HG02588 (cell line): ENCODE measurements around the gene DENND6B.
"Not testable (repeated sequence)": the region's sequence is repeated elsewhere in the genome, so short reads cannot be mapped to it uniquely, and the experiment has no call there.

ENCODE experiments used
- ATAC-seq: cut with Tn5 transposase; IDR thresholded peaks from one replicate; pipeline ENCODE4 v1.9.1; 2021; ENCODE audit warnings: mild to moderate bottlenecking, moderate library complexity; ENCODE audit not compliant: unreplicated experiment

The DENND6B gene

DNA sequence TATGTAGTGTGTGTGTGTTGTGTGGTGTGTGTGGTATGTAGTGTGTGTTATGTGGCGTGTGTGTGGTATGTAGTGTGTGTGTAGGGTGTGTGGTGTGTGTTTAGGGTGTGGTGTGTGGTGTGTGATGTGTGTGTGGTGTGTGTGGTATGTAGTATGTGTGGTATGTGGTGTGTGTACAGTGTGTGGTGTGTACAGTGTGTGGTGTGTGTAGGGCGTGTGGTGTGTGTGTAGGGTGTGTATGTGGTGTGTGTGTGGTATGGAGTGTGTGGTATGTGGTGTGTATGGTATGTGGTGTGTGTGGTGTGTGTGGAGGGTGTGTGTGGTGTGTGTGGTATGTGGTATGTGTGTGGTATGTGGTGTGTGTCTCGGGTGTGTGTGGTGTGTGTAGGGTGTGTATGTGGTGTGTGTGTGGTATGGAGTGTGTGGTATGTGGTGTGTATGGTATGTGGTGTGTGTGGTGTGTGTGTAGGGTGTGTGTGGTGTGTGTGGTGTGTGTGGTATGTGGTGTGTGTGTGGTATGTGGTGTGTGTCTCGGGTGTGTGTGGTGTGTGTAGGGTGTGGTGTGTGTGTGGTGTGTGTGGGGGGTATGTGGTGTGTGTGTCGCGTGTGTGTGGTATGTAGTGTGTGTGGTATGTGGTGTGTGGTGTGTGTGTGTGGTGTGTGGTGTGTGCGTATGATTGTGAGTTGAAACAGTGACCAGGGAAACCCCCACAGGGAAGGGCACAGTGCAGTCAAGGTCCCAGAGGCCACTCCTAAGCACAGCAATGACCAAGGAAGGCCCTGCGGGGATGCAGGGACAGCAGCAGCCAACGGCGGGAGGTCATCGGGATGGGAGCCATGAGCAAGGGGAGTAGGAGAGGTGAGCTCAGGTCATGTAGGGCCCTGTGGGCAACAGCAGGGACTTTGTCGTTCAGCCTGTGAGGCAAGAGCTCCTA is 13.4 kb upstream of the DENND6B start:
- ATAC-seq: no peak

DNA sequence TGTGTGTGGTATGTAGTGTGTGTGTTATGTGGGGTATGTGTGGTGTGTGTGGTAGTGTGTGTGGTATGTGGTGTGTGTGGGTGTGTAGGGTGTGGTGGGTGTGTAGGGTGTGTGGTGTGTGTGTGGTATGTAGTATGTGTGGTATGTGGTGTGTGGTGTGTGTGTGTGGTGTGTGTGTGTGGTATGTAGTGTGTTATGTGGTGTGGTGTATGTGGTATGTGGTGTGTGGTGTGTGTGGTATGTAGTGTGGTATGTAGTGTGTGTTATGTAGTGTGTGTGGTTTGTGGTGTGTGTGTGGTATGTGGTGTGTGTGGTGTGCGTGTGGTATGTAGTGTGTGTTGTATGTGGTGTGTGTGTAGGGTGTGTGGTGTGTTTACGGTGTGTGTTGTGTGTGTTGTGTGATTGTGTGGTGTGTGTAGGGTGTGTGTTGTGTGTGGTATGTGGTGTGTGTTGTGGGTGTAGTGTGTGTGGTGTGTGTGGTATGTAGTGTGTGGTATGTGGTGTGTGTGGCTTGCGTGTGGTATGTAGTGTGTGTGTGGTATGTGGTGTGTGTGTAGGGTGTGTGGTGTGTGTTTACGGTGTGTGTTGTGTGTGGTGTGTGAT is 12.1 kb upstream of the DENND6B start:
- no peak for ATAC-seq

DNA sequence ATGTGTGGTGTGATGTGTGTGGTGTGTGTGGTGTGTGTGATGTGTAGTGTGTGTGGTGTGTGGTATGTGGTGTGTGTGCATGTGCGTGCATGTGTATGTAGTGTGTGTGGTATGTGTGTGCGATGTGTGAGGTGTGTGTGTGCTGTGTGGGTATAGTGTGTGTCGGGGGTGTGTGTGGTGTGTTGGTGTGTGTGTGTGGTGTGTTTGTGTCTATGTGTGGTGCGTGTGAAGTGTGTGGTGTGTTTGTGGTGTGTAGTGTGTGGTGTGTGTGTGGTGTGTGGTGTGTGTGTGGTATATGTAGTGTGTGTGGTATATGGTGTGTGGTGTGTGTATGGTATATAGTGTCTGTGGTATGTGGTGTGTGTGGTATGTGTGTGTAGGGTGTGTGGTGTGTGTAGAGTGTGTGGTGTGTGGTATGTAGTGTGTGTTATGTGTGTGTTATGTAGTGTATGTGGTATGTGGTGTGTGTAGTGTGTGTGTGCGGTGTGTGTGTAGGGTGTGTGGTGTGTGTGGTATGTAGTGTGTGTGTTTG is 11.3 kb upstream of the DENND6B start:
- ATAC-seq: no peak

DNA sequence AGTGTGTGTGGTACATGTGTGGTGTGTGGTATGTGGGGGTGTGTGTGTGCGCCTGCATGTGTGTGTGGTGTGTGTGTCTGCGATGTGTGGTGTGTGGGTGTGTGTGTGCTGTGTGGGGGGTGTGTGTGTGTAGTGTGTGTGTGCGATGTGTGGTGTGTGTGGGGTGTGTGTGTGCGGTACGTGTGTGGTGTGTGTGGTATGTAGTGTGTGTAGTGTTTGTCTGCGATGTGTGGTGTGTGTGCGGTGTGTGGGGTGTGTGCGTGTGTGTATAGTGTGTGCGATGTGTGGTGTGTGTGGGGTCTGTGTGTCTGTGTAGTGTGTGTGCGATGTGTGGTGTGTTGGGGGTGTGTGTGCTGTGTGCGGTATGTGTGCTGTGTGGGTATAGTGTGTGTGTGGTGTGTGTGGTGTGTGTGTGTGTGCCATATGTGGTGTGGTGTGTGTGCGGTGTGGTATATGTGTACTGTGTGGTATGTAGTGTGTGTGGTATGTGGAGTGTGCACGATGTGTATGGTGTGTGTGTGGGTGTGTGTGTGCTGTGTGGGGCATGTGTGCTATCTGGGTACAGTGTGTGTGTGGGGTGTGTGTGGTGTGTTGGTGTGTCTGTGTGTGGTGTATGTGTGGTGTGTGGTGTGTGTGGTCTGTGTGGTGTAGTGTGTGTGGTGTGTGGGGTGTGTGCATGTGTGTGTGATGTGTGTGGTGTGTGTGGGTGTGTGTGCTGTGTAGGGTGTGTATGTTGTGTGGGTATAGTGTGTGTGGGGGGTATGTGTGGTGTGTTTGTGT is 10.6 kb upstream of the DENND6B start:
- no peak for ATAC-seq

DNA sequence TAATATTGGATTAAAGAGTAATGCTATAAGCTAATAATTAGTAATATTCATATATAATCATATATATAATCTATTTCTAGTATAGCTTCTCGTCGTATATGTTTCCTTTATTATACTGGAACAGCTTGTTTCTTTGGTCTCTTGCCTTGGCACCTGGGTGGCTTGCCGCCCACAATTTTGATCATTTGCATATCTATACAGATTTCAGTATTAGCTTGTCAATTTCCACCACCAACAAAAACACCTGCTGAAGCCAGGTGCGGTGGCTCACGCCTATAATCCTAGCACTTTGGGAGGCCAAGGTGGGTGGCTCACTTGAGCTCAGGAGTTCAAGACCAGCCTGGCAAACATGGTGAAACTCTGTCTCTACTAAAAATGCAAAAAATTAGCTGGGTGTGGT is 7.6 kb upstream of the DENND6B start:
- ATAC-seq: not testable (repeated sequence)

DNA sequence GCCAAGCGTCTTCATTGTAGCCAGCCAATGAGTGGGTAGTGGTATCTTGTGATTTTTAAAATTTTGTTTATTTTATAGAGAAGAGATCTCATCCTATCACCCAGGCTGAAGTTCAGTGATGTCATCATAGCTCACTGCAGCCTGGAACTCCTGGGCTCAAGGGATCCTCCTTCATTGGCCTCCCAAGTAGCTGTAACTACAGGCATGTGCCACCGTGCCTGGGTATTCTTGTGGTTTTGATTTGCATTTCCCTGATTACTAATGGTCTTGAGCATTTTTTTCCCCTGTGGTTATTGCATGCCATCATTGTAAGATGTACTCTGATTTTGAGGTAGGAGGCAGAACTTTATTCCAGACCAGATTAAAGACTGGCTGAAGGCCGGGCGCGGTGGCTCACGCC is 2.4 kb upstream of the DENND6B start:
- ATAC-seq: no peak

DNA sequence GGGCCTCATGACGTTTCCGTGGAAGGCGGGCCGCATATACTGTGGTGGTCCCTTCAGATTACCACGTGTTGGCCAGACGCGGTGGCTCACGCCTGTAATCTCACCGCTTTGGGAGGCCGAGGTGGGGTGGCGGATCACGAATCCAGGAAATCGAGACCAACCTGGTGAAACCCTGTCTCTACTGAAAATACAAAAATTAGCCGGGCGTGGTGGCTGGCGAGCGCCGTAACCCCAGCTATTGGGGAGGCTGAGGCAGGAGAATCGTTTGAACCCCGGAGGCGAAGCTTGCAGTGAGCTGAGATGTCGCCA is 853 bp upstream of the DENND6B start:
- no peak for ATAC-seq

DNA sequence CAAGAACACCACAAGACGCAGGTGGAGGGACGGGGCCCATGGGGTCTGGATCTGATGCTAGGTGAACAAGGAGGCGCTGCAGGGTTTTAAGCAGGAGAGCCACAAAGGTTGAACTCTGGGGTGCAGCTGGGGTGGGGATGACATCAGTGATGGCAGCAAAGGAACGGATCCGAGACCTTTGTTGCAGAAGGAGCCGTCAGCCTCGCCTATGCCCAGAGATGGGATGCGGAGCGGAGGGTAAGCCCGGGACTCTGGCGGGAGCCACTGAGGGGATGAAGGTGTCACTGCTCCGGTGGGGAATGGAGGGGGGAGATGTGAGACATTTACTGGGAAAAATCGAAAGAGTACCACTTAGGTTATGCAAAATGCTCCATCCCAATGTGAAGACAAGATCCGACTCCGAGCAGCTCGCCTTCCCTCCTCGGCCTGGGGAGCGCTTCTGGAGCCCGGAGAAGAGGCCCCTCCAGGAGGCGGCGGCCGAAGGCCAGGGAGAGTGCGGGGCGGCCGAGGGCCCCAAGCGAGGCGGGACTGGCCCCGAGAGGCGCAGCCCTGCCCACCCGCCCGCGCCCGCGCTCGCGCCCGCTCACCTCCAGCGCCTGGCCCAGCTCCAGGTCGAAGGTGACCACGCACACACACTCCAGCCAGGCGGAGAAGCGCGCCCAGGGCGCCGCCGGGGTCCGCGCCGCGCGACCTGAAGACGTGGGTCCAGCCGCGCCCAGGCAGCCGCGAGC is 422 bp downstream of the DENND6B start:
- no peak for ATAC-seq

DNA sequence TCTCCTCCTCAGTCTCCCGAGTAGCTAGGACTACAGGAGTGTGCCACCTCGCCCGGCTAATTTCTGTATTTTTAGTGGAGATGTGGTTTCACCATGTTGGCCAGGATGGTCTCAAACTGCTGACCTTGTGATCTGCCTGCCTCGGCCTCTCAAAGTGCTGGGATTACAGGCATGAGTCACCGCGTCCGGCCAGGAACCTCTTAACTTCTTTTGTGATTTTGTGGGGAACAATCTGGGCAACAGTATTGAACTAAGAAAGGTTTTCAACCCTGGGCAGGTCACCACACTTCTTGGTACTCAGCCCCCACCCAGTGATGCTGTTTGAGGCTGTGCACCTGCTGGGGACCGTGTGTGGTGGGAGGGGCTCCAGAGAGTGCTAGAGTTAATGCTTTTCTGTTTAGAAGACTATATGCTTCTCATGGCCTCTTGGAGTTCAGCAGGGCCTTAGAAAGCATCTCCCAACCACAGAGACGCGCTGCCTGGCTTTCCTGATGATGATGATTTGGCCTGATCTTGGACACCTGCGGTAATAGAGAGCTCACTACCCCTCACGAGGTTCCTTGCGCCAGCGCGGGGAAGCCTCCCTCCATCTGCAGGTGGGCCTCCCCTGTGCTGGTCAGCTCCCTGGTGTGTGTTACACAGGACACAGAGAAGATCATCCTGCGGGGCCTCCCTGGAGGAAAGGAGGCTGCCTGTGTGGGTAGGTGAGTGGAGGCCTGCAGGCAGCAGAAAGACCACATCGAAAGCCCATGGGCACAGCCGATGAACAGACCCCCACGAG is 1.2 kb downstream of the DENND6B start:
- no peak for ATAC-seq

DNA sequence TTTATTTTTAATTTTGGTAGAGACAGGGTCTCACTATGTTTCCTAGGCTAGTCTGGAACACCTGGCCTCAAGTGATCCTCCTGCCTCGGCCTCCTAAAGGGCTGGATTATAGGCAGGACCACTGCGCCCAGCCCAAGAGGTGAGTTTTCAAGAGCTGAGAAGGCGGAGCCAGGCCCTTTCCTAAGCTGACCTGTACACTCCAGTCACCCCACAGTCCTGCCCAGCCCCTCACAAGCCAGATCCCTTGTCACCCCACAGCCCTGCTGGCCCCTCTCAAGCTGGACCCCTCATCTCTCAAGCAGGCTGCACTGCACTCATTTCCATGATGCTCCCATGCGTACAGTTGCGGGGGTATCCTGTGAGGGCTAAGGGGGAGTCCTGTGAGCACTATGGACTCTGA is 2.9 kb downstream of the DENND6B start:
- ATAC-seq: no peak

DNA sequence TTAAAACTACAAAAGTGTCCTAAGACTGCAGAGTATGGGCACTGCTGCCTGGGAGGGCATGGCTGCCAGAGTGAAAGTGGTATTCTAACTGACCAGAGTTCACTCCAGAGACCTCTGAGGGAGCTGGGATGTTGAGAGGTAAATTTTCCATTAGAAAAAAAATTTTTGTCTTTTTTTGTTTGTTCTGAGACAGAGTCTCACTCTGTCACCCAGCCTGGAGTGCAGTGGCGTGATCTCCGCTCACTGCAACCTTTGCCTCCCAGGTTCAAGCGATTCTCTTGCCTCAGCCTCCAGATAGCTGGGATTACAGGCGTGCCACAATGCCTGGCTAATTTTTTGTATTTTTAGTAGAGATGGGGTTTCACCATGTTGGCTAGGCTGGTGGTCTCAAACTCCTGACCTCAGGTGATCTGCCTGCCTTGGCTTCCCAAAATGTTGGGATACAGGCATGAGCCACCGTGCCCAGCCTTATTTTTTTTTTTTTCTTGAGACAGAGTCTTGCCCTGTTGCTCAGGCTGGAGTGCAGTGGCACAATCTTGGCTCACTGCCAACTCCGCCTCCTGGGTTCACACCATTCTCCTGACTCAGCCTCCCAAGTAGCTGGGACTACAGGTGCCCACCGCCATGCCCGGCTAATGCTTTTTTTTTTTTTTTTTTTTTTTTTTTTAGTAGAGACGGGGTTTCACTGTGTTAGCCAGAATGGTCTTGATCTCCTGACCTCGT is 4.3 kb downstream of the DENND6B start:
- ATAC-seq: not testable (repeated sequence)

DNA sequence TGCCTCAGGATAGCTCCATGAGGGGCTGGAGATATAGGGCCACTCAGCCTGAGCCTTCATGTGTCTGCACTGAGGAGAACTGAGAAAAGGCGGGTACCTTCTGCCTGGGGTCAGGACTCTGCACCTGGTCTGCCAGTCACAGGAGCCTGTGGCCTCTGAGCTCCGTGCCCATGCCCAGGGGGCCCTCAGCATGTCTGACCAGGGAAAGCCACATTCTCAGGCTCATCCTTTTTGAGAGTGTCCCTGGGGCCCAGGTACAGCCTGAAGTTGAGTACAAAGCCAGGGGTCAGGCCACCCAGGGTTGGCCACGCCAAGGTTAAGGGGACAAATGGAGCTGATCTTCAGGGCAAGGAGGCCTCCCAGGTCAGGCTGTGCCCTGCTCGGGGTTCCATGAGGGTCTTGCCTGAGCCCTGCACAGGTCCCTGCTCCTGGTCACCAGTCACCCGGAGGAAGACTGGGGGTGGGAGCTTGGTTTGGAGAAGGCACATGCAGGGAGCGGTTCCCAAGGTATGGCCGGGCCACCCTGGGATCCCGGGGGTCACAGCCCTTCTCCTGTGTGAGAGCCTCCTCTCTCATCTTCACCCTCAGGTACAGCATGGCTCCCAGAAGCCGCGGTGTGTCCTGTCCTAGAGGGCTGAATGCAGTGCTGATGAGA is 6.0 kb downstream of the DENND6B start:
- ATAC-seq: no peak

DNA sequence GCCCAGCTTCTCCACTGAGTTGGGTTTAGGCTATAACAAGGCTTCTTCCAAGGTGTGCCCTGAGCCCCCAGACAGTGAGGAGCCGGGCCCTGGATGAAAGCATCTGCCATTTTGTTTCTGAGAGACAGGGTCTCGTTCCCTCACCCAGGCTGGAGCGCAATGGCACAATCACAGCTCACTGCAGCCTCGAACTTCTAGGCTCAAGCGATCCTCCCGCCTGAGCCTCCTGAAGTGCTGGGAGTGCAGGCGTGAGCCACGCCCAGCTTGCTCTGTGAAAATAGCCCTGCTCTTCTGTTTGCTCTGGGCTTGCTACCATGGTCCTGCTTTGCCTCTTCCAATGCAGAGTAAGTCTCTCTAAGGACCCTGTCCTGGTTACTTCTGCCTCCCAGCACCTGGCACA is 6.7 kb downstream of the DENND6B start:
- ATAC-seq: no peak

DNA sequence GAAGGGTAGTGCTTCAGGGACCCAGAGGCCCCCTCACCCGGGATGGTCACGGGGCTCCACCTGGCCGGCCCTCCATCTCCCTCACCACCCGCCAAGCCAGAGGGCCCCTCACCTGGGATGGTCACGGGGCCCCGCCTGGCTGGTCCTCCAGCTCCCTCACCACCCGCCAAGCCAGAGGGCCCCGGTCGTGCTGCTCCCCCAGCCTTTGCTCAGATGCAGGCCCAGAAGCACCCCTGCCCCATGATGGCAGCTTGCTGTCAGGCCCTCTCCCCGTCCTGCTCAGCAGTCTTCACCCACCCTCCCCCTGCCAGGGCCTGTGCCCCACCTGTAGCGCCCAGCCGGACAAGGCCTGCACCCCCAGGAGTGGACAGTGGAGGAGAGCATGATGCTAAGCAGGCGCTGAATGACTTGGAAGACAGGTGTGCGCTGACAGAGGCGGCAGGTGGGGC is 7.3 kb downstream of the DENND6B start:
- no peak for ATAC-seq

DNA sequence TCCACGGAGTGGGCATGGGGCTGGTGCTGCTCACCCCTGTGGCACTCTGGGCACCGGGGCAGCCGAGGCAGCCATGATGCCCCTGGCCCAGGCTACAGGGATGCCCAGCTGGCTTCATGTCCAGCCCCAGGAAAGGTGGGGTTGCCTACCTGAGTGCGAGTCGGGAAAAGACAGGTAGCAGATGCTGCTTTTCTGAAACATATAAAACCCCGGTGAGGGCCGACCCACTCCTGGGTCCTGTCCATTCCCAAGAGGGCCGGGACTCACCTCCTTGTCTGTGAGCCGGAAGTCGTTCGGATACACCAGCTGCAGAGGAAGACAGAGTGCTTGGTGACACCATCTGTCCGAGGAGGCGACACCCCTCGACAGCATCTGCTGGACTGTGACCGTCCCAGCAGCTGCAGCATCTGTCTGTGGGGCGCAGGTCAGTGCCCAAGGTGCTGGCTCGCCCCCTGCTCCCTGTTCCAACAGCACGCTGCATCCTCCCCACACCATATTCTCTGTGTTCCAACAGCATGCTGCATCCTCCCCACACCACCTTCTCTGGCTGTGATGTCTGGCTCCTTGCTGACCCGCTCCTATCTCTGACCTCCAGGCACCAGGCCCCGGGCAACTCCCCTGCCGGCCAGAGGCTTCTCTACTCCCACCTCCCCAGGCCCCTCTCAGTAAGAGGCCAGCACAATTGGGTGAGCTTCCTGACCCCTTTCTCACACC is 8.0 kb downstream of the DENND6B start:
- ATAC-seq: no peak

DNA sequence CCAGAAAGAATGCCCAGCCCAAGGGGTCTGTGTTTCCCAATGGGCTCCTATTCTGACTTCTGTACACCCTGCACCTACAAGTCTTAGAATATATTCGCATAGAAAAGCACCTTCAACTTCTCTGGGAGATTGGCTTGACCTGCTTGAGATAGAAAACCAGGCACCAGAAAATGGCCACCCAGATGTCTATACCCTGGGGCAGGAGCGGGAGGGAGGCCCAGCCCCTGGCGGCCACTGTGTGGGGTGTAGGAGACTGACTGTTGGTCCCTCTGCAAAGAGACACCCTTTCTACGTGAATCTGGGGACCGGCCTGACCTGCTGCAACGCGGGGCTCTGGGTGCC is 8.5 kb downstream of the DENND6B start:
- no peak for ATAC-seq

DNA sequence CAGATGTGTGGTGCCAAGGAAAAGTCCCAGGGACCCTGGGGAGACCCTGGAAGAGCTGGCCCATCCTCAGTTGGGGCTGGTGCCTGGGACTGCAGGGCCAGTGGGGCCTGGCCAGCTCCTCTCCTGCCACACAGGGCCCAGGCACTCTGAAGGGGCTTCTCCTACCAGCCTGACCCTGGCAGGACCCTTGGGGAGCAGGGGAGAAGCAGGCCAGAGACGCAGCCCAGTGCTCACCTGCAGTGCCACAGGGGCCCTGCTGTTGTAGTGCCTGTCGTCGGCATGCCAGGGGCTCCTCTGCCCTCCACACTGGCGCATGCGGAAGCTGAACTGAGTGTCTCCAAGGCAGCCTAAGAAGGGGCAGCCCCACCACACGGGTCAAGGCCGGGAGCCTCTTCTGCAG is 9.1 kb downstream of the DENND6B start:
- ATAC-seq: no peak

DNA sequence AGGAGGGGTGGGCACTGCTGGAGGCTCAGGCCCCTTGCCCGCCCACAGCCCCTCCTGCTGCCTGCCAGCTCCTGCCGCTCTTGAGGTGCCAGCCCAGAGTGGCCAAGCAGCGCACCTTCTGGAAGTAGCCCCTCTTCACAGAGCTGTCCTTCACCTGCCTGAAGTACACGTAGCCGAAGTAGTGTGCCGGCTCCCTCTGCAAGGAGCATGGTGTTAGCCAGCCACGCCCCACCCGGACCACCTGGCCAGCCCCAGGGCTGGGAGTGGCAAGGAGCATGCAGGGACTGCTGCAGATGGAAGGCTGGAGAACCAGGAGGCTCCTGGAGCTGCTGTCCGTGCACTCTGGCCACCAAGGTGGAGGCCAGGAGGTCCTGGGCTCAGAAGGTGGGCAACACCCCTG is 9.6 kb downstream of the DENND6B start:
- no peak for ATAC-seq
